GM12878 (cell line): ENCODE results near the gene UNC13D. TPM values are rescaled to one million over a fixed set of nuclear protein-coding genes. Genes with fewer than 3 reads are reported as not detected.

Experiments used
- ATAC-seq: fragments of 200-7000 bp; cut with Tn5 transposase; 3 replicates; pipeline ENCODE4 v1.9.1; 2020; ENCODE audit warnings: mild to moderate bottlenecking, moderate library complexity
- BruUV-seq: library from RNA; stranded (reverse); fragments of 400-500 nt; replicated peaks from 2 replicates; lab custom pipeline; 2021; lab: Mats Ljungman, UMichigan
- CTCF ChIA-PET: fragments of 300-600 bp; sonication (Branson Sonifier 250); formaldehyde crosslinking; extraction: SDS; loops from one replicate; lab custom pipeline; 2021; ENCODE audit warnings: inconsistent platforms; lab: Yijun Ruan, JAX
- POLR2A ChIA-PET: fragments of 350-600 bp; formaldehyde crosslinking; extraction: SDS; loops from one replicate; lab custom pipeline; 2021; ENCODE audit warnings: inconsistent platforms; lab: Charles Lee
- RAD21 ChIA-PET: fragments of 300-600 bp; sonication (Branson Sonifier 250); formaldehyde crosslinking; loops from one replicate; lab custom pipeline; 2023; ENCODE audit warnings: antibody characterized with exemption; ENCODE audit not compliant: unreplicated experiment; lab: Charles Lee
- SMC1A ChIA-PET: fragments of 300-600 bp; sonication (Branson Sonifier 250); formaldehyde crosslinking; loops from one replicate; lab custom pipeline; 2023; ENCODE audit not compliant: unreplicated experiment, uncharacterized antibody; lab: Charles Lee
- DNase-seq: peaks from one replicate; pipeline ENCODE4 v3.0.0-alpha.2; 2011; ENCODE audit warnings: low read depth, low spot score
- FAIRE-seq: peaks from 3 replicates; lab custom pipeline; 2011; peaks lifted over from hg19 to GRCh38; lab: Jason Lieb, UNC
- H2AFZ ChIP-seq: 2 replicates; pipeline ENCODE4 v1.6.0; 2011; ENCODE audit warnings: low read depth, low read length, control low read depth; ENCODE audit not compliant: control insufficient read depth
- H3K27ac ChIP-seq: 2 replicates; pipeline ENCODE4 v1.5.1; 2011; ENCODE audit warnings: control low read depth; ENCODE audit not compliant: control insufficient read depth, insufficient read depth
- H3K27me3 ChIP-seq, 2 experiments: replicated peaks in 1 of 2; 2 replicates each; pipeline versions ENCODE4 v1.6.0 to v1.6.1; 2011; ENCODE audit warnings: low read length in 1 of 2; ENCODE audit not compliant: control insufficient read depth in 2 of 2, insufficient read depth in 2 of 2
- H3K36me3 ChIP-seq, 2 experiments: 2 replicates each; pipeline ENCODE4 v1.5.1; 2011; ENCODE audit warnings: low read length in 1 of 2; ENCODE audit not compliant: control insufficient read depth in 2 of 2, insufficient read depth in 2 of 2
- H3K4me1 ChIP-seq: 2 replicates; pipeline ENCODE4 v1.6.1; 2011; ENCODE audit warnings: mild to moderate bottlenecking, low read length, moderate library complexity, mixed read lengths; ENCODE audit not compliant: control insufficient read depth, insufficient read depth
- H3K4me2 ChIP-seq: 2 replicates; pipeline ENCODE4 v1.6.0; 2011; ENCODE audit warnings: control low read depth; ENCODE audit not compliant: control insufficient read depth, insufficient read depth
- H3K4me3 ChIP-seq: fragments of 200-600 bp; sonication (generic); 2 replicates; pipeline ENCODE4 v1.5.1; 2016
- H3K79me2 ChIP-seq: 2 replicates; pipeline ENCODE4 v1.6.0; 2011; ENCODE audit warnings: low read length; ENCODE audit not compliant: control insufficient read depth, insufficient read depth
- H3K9ac ChIP-seq: 2 replicates; pipeline ENCODE4 v1.8.0; 2011; ENCODE audit warnings: low read length, control low read depth, mixed read lengths; ENCODE audit not compliant: control insufficient read depth, insufficient read depth
- H3K9me3 ChIP-seq: replicated peaks from 3 replicates; pipeline ENCODE4 v1.5.1; 2011; ENCODE audit warnings: mild to moderate bottlenecking, low read length; ENCODE audit not compliant: control insufficient read depth, insufficient read depth
- H4K20me1 ChIP-seq: 2 replicates; pipeline ENCODE4 v1.6.0; 2011; ENCODE audit not compliant: control insufficient read depth, insufficient read depth
- ATF7 ChIP-seq: fragments of 450-650 bp; IDR thresholded peaks from 2 replicates; pipeline ENCODE4 v1.6.1; 2016; ENCODE audit warnings: low read depth, mild to moderate bottlenecking
- E4F1 ChIP-seq: fragments of 450-650 bp; IDR thresholded peaks from 2 replicates; pipeline ENCODE4 v1.6.1; 2018; ENCODE audit warnings: borderline replicate concordance, mild to moderate bottlenecking; ENCODE audit not compliant: partially characterized antibody
- MEF2A ChIP-seq: IDR thresholded peaks from 2 replicates; pipeline ENCODE4 v1.6.1; 2011; ENCODE audit warnings: low read depth, mild to moderate bottlenecking, low read length, moderate library complexity; ENCODE audit not compliant: insufficient read depth
- MTA3 ChIP-seq: IDR thresholded peaks from 2 replicates; pipeline ENCODE4 v1.6.1; 2012; ENCODE audit warnings: low read length, inconsistent platforms, borderline replicate concordance
- POLR2A ChIP-seq: IDR thresholded peaks from 2 replicates; pipeline ENCODE4 v1.6.1; 2011; ENCODE audit warnings: low read depth, mild to moderate bottlenecking, low read length
- RCOR1 ChIP-seq: conservative IDR thresholded peaks from 2 replicates; pipeline ENCODE4 v1.6.1; 2012; ENCODE audit warnings: low read depth, low read length, improper control_type of control experiment
- TBL1XR1 ChIP-seq: IDR thresholded peaks from 2 replicates; pipeline ENCODE4 v1.6.1; 2012; ENCODE audit warnings: low read depth, low read length, improper control_type of control experiment
- WGBS: methylation state at CpG from one replicate; pipeline ENCODE4 v1.1.6; 2016; ENCODE audit warnings: low lambda C conversion rate; ENCODE audit not compliant: insufficient replicate concordance, insufficient coverage; ENCODE audit errors: missing lambda C conversion rate; 5-methylcytosine and 5-hydroxymethylcytosine counted together
- in situ Hi-C: fragments of 300-500 bp; cut with MboI; formaldehyde crosslinking; loops from 9 replicates; pipeline ENCODE4 v1.14.3; 2018; ENCODE audit warnings: mixed read lengths
- intact Hi-C: fragments of 100-400 bp; cut with micrococcal nuclease; formaldehyde crosslinking; loops from one replicate; pipeline ENCODE4 v1.14.2; 2022; ENCODE audit not compliant: unreplicated experiment
- polyA plus RNA-seq, 11 experiments: library from polyadenylated mRNA; depleted of rRNA in 4 of 11; unstranded in 6 of 11; stranded (reverse) in 5 of 11; fragments of >200 nt; fragmentation: Nextera tagmentation in 4 of 11; fragmentation: Illumina TruSeq in 1 of 11; extraction: Ambion mirVana in 4 of 11; extraction: Trizol in 1 of 11; gene quantifications; 1 replicate in 1 of 11; 2 replicates in 10 of 11; pipeline versions ENCODE4 v1.2.1 to v1.2.3, GENCODE V29; 2011 to 2016; ENCODE audit warnings: inconsistent platforms in 2 of 11, missing spikeins in 2 of 11, low read depth in 1 of 11
- total RNA-seq, 4 experiments: library from RNA; depleted of rRNA in 3 of 4; stranded (reverse); fragments of >200 nt in 3 of 4; fragmentation: Illumina TruSeq in 1 of 4; extraction: Trizol in 1 of 4; gene quantifications; 2 replicates each; pipeline versions ENCODE4 v1.2.1 to v1.2.3, GENCODE V29; 2013 to 2021

UNC13D gene
- total and polyA plus RNA-seq, 10 of the 15 experiments (the other 5 are each of a cell fraction or from before 2014, with no cell fraction given), result 0.32 to 63.9 (median 25.2) TPM

GRCh38 chr17:75829747-75830146, 14.5 kb downstream of the UNC13D start:
- no peak overlapping the region for H3K27ac ChIP-seq
- no peaks in the 10 kb centered on the region for H3K79me2 ChIP-seq
- 78% methylated on average over 7 of the region's 7 CpGs for whole genome bisulfite sequencing
- ChIA-PET RAD21 (interaction anchor here (0.8 to 1.8 kb wide), 7 partner anchors 19 to 76 kb away, joined by 3 to 12 read pairs (median 6); partner anchors contain the start of gene GALK1), CTCF (interaction anchor here (0.6 to 5.9 kb wide), 19 partner anchors 14 to 178 kb away, joined by 3 to 63 read pairs (median 4); partner anchors contain the start of genes GALK1 and UNC13D), POLR2A (no interaction called here)
- intact Hi-C loops, result no loop called here
- DNase-seq, result no peak
- TF ChIP-seq RCOR1 (no peak), MTA3 (no peak), TBL1XR1 (no peak), MEF2A (no peak), ATF7 (no peak)
- TF ChIP-seq, all 136 proteins: peak for 0
- Histone ChIP-seq H3K9me3 (no peaks in the 10 kb centered on the region), H3K9ac (no peak overlapping the region), H3K27me3 (no peaks in the 10 kb centered on the region), H2AFZ (no peak overlapping the region), H3K36me3 (peaks cover 3 to 7% of the 10 kb centered on the region in 2 experiments; a peak in 3 of 4 replicates), H4K20me1 (no peaks in the 10 kb centered on the region), H3K4me2 (no peak overlapping the region), H3K4me3 (no peak overlapping the region), H3K4me1 (no peaks in the 10 kb centered on the region)
- SMC1A ChIA-PET, result interaction anchor here (0.9 to 1.4 kb wide), 4 partner anchors 44 to 76 kb away, joined by 3 to 4 read pairs (median 4); no protein-coding TSS in a partner anchor
- in situ Hi-C loops, result no loop called here
- FAIRE-seq, result no peak
- no peak for ATAC-seq
- BruUV-seq, result no TSS peak

- no TSS peak for BruUV-seq
- Histone ChIP-seq H3K79me2 (no peaks in the 10 kb centered on the region), H3K9me3 (no peaks in the 10 kb centered on the region), H3K27me3 (no peaks in the 10 kb centered on the region), H2AFZ (no peak overlapping the region), H3K4me2 (no peak overlapping the region), H4K20me1 (no peaks in the 10 kb centered on the region), H3K36me3 (peaks cover 3% of the 10 kb centered on the region in 2 experiments; a peak in 3 of 4 replicates), H3K4me3 (no peak overlapping the region), H3K4me1 (no peaks in the 10 kb centered on the region), H3K27ac (no peak overlapping the region), H3K9ac (no peak overlapping the region)
- POLR2A ChIA-PET, result interaction anchor here (0.7 kb wide), 1 partner anchor 9 kb away, joined by 6 read pairs; no protein-coding TSS in a partner anchor
- RAD21 ChIA-PET, result interaction anchor here (1.8 kb wide), 1 partner anchor 75 kb away, joined by 12 read pairs; no protein-coding TSS in a partner anchor
- SMC1A ChIA-PET, result no interaction called here
- in situ Hi-C loops, result no loop called here
- ATAC-seq, result no peak
- no peak for FAIRE-seq
- DNase-seq, result no peak
- TF ChIP-seq POLR2A (peak; percentile 48; the same call in 1 of the 2 replicates), E4F1 (no peak)
- 93% methylated on average over 16 of the region's 19 CpGs for WGBS
- intact Hi-C loops, result no loop called here
- CTCF ChIA-PET, result interaction anchor here (1.0 to 5.9 kb wide), 7 partner anchors 12 to 75 kb away, joined by 3 to 63 read pairs (median 9); partner anchors contain the start of genes GALK1 and UNK
Measured at GRCh38 chr17:75828741-75829140, 15.5 kb downstream of the UNC13D start.
